Putamen (tissue), 1 donor: ENCODE measurements around the gene CYB5R3.
"Not testable (repeated sequence)": the region's sequence is repeated elsewhere in the genome, so short reads cannot be mapped to it uniquely, and the experiment has no call there.

Experiments used
- DNase-seq: peaks from one replicate; pipeline ENCODE4 v3.0.0-alpha.2; 2016; ENCODE audit warnings: low spot score

CYB5R3 gene

DNA sequence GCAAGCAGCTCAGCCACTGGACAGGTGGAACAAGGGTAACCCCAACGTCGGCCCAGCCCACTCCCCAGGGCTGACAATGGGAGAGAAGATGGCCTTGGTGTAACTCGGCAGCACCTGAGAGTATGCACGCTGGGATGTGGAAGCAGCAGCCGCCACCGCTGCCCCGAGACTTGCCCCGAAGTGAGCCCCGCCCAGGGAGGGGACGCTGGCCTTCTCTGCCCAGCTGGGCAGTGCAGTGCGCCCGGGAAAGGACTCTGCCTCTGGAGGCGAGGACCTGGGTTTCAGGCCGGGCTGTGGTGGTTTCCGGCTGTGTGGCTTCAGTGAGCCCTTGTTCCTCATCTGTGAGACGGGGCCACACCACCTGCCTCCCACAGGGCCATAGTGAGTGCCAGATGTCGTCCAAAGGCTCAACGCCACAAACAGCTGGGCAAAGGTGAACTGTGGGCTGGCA, 25.9 kb downstream of the CYB5R3 start:
- DNase-seq = no peak

DNA sequence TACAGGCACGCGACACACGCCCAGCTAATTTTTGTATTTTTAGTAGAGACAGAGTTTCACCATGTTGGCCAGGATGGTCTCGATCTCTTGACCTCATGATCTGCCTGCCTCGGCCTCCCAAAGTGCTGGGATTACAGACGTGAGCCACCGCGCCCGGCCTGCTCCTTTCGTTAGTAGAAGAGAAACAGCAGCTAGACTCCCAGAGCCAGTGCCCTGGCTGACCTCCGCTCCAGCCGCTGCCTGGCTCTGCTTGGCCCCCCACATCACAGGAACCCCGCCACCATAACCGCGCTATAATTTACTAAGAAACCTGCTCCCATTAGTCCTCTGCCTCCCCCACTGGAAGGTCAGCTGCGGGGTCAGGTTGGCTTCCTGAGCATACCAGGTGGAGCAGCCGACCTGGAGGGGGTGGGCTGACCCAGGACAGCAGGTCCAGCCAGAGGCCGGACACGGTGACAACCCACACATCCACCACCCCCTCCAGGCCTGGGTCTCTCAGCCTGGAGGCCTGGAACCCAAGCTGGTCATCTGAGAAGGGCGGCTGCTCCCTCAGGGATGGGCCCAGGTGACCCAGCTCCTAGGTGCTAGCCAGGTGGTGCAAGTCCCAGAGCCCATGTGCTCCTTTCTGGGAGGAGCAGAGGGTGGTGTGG, 27.0 kb downstream of the CYB5R3 start:
- DNase-seq = no peak

DNA sequence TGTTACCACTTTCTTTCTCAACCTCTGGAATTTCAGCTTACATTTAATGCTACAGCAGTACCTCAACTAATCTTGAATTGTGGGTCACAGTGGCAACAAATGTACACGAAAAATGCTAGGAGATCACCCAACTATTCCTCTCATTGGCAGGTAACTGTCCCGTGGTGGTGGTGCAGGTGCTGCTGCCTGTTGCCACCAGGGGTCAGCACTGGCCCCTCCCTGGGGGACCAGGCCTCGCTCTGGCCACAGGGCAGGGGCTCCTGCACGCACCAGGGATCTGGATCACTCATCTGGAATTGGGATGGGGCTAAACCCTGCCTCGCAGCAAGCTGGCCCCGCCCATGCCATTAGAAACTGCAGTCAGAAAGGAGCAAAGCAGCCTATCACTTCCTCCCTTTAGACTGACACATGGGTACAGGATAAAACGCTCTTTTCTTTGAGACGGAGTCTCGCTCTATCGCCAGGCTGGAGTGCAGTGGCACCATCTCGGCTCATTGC, 27.6 kb downstream of the CYB5R3 start:
- DNase-seq = no peak

DNA sequence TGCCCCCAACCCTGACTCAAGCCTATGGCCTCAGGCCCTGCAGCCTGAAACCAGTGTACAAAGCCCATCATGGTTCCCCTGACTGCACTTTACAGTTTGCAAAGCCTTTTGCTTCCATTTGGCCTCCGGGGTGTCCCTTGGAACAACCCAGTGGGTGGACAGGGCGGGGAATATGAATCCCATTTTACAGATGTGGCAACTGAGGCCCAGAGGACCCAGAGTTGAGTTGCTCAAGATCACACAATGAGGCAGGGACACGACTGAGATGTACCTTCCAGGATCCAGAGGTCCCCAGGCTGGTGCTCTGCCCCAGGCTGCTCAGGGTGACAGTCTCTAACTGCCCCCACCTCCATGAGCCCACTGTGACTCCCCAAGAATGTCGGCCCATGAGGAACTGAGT, 29.1 kb downstream of the CYB5R3 start:
- DNase-seq = no peak

DNA sequence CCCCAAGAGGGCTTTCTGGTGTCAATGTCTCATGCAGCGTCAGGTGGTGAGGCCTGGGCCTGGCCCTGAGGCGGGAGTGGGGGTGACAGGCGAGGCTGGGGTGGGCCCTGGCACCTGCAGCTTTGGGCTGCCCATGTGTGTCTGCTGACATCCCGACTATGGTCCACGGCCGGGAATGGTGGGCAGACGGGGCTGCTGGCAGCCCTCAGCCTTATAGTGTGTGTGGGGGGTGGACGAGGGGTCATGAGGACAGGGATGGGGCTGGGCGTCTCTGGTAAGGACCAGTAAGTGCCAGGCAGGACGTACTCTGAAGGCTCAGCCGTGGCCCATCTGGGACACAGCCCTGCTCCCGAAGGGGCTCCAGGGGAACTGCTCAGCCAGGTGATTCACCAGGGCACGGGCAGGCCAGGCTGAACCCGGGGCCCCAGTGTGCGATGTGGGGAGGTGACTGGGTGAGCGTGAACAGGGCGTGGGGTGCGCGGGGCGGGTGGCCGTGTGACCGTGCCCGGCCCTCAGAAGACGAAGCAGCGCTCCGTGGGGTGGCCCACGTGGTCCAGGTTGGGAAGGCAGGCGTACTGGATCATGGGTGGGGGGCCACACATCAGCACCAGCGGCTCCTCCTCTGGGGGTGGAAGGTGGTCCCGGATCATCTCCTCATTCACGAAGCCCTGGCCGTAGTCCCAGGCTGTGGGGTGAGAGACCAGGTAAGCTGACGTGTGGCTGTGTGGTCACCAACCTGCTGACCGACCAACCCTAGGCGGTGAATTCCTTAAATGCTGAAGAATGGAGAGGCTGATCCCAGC, 29.7 kb downstream of the CYB5R3 start:
- no peak for DNase-seq

DNA sequence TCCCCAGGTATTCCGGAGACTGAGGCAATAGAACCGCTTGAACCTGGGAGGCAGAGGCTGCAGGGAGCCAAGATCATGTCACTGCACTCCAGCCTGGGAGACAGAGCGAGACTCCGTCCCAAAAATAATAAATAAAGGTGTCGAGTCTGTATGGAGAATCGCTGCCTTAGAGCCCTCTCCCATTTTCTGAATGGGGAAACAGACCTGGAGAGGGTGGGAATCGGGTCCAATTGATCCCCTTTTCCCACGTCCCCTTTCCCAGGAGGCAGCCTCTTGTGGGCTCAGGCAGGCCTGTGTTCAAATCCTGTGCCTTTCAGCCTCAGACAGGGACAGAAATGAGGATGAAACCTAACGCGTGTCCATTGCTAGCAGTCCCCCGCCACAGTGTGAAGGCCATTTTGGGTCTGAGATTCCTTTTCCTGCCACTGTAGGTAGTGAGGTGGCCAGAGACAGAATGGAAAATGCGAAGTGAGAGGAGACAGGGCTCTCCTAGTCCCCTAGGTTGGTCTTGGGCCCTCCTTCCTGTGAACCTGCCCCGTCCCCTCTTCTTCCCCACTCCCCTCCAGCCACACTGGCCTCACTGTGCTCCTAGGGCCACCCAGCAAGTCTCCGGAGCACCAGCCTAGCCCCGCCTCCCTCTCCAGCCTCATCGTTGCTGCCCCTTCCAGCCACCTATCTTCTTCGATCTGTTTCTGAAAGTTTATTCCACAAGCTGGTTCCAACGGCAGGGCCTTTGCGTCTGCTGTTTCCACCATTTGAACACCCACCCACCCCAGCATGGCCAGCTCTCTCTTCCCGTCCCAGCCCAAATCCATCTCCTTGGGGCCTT, 31.8 kb downstream of the CYB5R3 start:
- DNase-seq = no peak

DNA sequence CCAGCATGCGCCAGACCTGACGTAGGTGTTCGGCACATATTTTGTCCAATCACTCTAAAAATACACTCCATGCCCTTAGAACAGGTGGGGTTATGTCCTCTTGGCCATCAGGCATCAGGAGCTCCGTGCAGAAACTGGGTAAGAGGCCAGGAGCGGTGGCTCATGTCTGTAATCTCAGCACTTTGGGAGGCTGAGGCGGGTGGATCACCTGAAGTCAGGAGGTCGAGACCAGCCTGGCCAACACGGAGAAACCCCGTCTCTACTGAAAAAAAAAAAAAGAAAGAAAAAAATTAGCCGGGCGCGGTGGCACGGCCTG, 33.4 kb downstream of the CYB5R3 start:
- not testable (repeated sequence) for DNase-seq

DNA sequence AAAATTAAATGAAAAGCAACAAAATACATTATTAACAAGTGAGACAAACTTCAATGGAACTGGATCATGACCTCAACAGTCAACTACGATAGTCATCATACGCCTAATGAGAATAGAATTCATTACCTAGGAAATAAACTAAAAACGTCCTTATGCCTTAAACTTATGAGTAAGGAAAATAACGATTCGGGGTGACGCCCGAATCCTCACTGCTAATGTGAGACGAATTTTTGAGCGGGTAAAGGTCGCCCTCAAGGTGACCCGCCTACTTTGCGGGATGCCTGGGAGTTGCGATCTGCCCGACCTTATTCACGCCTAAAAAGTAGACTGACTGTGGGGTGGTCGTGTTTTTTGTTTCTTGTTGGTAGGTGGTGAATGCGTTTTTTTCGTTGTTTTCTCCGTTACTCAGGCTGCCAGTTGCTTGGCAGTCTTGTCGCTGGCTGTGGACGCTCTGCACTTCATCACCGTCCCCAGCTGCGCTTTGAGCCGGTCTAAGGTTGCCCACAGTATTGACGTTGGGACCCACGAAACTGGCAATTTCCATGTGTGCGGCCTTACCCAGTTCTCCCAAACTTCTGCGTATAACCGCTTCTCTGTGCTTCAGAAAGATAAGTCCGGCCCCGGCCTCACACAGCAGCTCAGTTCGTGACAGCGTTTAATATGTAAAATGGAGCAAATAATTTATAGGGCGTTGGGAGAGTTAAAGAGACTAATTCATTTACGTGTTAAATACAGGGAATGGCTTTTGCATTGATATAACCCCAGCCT, 33.9 kb downstream of the CYB5R3 start:
- peak; percentile 91 for DNase-seq

DNA sequence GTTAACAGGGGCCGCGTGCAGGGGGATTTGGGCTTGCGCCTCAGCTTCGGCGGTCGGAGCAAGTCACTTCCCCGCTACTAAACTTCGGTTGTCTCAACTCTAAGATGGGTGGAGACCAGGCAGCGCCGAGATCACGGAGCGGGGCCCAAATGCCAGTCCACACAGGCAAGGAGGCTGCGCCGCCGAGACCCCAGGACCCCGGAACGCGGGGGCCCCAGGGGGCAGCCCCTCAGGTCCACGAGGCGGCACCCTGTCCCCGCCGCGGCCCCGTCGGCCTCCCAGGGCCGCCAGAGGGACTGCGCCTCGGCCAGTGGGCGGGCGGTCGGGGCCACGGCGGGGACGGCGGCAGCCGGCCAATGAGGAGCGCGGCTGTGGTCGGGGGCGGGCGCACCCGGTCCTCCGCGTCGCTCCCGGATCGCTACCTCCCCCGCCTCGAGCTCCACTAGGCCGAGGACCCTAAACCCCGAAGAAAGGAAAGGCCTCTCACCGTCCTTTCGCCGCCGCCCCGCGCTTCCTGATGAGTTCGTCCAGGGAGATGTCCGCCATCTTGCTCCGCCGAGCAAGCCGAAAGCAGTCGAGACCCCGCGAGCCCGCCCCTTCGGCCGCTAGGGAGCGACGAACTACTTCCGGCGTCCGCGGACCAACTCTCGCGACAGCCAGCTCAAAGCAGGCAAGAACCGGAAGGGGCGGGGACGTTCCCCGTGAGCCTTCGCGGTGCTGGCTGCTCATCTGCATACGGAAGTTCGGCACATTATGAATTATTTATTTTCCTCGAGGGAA, 34.7 kb downstream of the CYB5R3 start, which contains the start of gene POLDIP3:
TSS of gene POLDIP3 (minus strand) at position 572 of the 780 bp plus-strand sequence. CDS start at position 546, 26 bp downstream.
- DNase-seq = peak; percentile 98

DNA sequence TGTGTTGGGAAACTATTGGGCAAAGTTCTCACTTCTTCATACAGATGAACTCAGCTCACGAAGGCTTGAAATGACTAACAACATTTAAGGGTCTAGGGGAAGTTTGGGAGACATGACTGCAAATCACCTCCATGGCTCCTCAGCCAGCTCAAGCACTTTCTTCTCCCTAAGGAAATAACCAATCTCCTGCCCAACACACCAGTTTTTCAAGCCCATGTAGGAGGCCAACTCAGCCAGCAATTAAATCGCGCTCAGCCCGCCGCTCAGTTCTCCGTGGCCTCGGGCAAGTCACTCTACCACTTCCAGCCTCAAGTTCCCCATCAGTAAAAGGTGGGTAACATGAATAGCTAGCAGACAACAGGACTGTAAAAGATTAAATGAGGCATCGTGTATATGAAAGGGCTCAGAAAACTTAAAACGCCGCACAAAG, 35.3 kb downstream of the CYB5R3 start:
- DNase-seq = no peak

DNA sequence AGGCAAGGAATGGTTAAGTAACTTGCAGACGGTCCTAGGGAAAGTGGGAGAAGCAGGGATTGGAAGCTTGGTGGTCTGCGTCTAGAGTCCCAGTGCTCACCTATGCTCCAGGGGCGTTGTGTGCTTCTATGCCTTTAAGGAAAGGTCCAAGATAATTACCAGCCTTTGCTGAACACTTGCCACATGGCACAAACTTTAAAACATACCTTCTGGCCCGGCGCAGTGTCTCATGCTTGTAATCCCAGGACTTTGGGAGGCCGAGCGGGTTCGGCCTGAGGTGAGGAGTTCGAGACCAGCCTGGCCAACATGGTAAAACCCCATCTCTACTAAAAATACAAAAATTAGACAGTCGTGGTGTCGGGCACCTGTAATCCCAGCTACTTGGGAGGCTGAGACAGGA, 36.9 kb downstream of the CYB5R3 start:
- DNase-seq = no peak

DNA sequence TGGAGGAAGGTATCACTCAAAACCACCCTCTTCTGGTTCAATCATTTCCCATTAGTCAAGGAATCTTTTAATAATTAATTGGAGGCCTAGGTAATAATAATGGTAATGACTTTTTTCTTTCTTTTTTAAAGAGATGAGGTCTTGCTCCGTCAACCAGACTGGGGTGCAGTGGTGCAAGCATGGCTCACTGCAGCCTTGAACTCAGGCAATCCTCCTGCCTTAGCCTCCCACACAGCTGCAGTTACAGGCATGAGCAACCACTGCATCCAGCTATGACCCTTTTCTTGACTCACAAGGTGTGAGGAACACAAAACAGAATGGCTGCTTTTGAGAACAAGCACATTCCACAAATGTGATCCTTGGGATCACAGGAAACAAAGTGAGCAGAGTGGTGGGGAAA, 38.1 kb downstream of the CYB5R3 start:
- DNase-seq = no peak

DNA sequence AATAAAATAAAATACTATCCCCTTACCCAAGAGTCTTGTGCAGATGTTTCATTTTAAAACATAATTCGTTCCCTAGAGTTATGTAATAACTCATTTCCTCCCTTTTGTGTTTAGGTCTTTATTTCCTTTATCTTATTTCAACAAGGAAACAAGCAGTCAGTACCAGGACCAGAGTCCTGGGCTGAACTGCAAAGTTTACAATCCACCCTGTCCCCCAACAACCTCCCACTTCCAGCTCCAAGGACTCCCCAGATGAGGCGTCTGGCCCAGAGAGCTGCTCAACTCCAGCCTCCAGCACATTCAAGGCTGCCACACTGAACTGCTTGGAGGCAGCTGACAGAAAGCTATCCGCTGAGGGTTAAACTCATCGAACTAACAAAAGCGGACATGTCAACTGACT, 39.0 kb downstream of the CYB5R3 start:
- no peak for DNase-seq

DNA sequence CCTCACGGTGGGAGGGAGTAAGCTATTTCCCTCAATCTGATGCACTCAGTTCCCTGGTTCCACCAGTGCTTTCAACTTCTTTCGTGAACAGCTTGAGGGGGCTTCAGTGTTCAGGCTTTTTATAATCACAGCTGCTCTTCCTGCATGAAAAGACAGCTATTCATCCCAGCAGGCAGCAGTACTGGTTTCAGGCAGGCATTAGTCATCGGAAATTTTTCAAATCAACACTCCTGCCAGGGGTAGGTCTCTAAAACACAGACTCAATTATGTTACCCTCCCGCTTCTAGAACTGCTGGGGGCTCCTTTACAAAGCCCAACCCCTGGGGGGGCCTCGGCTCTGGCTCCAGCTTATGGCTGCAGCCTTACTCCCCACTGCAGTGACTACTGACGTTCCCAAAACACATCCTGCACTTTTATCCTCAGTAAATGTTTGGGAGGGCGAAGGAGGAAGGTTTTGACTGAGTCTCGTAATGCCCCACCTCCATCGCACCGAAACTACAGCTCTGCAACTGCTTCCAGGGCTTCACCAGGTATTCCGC, 40.3 kb downstream of the CYB5R3 start:
- peak; percentile 67 for DNase-seq

DNA sequence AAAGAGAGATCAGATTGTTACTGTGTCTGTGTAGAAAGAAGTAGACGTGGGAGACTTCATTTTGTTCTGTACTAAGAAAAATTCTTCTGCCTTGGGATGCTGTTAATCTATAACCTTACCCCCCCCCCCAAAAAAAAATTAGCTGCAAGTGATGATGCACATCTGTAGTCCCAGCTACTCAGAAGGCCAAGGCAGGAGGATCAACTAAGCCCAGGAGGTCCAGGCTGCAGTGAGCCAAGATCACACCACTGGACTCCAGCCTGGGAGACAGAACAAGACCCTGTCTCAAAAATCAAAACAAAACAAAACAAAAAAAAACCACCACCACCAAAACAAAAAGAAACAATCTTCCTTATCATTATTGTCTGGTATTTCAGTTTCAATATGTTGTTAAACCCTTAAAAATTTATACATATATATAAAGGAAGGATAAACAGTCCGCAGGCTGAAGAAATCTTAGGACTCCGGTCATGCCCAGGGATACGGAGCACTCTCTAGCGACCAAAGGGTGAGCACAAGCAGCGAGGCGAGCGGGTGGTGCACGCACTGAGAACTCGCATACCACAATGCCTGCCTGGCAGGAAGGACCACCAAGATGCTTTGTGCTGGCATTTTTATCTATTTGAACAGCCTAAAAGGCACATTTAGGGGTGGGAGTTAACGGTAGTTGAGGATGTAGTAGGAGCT, 40.9 kb downstream of the CYB5R3 start:
- no peak for DNase-seq

DNA sequence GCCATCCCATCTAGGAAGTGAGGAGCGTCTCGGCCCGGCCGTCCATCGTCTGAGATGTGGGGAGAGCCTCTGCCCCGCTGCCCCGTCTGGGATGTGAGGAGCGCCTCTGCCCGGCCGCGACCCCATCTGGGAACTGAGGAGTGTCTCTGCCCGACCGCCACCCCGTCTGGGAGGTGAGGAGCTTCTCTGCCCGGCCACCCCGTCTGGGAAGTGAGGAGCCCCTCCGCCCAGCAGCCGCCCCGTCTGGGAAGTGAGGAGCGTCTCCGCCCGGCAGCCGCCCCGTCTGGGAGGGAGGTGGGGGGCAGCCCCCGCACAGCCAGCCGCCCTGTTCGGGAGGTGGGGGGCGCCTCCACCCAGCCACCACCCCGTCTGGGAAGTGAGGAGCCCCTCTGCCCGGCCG, 41.6 kb downstream of the CYB5R3 start:
- not testable (repeated sequence) for DNase-seq

DNA sequence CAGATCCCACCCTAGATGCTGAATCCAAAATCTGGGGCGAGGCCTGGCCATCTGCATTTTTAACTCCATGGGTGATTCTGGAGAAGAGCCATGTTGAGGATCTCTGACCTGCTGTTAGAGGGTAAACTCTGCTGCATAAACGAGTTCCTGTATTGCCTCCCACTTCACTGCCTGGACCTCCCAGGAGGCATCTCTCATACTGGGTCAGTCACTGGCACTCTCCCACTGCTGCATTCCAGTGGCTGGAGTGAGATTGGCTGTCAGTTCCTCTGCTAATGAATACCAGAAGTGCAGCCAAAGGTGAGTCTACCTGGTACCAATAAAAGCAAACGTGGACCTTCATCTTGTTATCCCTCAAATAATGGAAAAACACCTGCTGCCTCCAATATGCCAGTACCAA, 44.8 kb downstream of the CYB5R3 start:
- DNase-seq = no peak

DNA sequence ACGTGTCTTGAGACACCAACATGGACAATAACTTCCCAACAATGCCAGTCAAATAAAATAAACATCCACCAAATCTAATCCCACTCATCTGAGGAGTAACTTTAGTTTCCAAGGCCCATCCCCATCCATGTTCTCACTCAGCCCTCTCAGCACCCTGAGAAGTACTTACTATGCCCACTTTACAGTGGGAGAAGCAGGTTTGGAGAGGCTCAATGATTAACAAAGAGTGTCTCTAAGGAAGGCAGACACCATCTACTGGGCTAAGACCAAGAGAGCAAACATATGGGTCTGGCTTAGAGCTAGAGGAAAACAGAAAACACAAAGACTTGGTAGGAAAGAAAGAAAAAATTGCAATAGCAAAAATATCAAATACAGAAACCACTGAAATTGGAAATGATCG, 45.8 kb downstream of the CYB5R3 start:
- DNase-seq = no peak

DNA sequence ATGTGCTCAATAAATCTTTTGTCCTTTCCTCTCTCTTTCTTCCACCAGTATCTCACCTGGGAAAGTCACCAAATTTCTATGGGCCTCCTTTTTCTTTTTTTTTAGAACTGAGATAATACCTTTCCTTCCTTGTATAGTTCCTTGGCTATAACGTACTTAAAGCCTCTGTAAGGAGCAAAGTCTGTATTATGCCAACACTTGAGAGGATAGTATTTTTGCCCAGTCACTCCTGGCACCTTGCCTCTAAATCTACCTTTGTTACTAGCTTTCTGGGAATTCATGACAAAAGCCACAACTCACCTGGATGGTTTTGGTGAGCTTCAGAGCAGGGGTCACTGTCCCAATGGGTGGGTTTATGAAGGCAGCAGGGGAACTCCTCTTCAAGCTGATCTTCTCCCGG, 46.7 kb downstream of the CYB5R3 start:
- no peak for DNase-seq

DNA sequence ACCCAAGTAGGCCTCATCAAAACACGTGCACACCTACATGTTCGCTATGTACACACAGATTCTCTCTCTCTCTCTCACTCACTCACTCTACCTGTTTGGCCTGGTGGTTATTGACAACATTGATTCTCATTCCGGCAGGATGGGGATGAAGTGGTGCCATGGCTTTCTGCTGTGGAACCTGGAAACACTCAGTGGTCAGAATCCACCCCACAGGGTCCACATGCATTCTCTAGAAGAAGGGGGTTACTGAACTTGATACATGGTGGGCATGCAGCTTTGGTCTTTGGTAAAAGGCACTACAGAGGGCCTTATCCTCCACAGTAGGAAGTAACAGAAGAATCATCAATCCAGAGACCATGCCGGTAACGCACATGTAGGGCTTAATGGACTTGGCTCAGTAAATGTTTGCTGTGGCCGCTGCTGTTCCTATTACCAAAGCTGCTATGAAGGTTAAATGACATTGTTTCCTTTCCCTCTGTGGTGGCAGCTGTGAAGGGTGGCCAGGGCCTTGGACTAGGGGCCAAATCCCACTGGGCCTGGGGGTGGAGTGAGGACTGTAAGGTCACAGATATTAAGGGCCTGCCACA, 47.2 kb downstream of the CYB5R3 start:
- no peak for DNase-seq
